Natural killer cell (primary cell): ENCODE data around the gene TOMM70. TPM values are rescaled to one million over a fixed set of nuclear protein-coding genes. Genes with fewer than 3 reads are reported as not detected.

Source experiments
- ATAC-seq, 3 donors: fragments of 150-1000 bp in 2 of 3; fragments of 200-7000 bp in 1 of 3; cut with Tn5 transposase; 1 replicate in 1 of 3; 2 replicates in 2 of 3; pipeline ENCODE4 v1.10.0; 2021; ENCODE audit warnings: mild to moderate bottlenecking in 2 of 3, moderate library complexity in 2 of 3
- DNase-seq, 2 donors: peaks; one replicate each; pipeline versions ENCODE4 v3.0.0 to v3.0.0-alpha.2; 2013 to 2021; ENCODE audit warnings: mixed read lengths in 1 of 2
- H3K27ac ChIP-seq: one replicate; pipeline ENCODE4 v1.5.1; 2013; ENCODE audit warnings: mild to moderate bottlenecking, low read length
- H3K27me3 ChIP-seq: one replicate; pipeline ENCODE4 v1.6.1; 2013; ENCODE audit warnings: low read length; ENCODE audit not compliant: control insufficient read depth, insufficient read depth
- H3K36me3 ChIP-seq: one replicate; pipeline ENCODE4 v1.6.1; 2013; ENCODE audit warnings: low read length; ENCODE audit not compliant: control insufficient read depth, insufficient read depth
- H3K4me1 ChIP-seq: one replicate; pipeline ENCODE4 v1.6.1; 2013; ENCODE audit warnings: low read length; ENCODE audit not compliant: control insufficient read depth, insufficient read depth
- H3K4me3 ChIP-seq: one replicate; pipeline ENCODE4 v1.5.1; 2013; ENCODE audit warnings: low read length
- H3K9me3 ChIP-seq: one replicate; pipeline ENCODE4 v1.6.1; 2013; ENCODE audit warnings: low read length; ENCODE audit not compliant: control insufficient read depth, insufficient read depth
- H3K27ac Mint-ChIP-seq, 2 donors: one replicate each; pipeline ENCODE4 v1.8.0; 2022; ENCODE audit warnings: mild to moderate bottlenecking in 2 of 2, mixed read lengths in 2 of 2, moderate library complexity in 1 of 2
- H3K27me3 Mint-ChIP-seq, 2 donors: one replicate each; pipeline ENCODE4 v1.8.0; 2022; ENCODE audit warnings: low read depth in 2 of 2, mixed read lengths in 2 of 2
- H3K36me3 Mint-ChIP-seq: one replicate; pipeline ENCODE4 v1.8.0; 2022; ENCODE audit warnings: mixed read lengths
- H3K4me1 Mint-ChIP-seq, 2 donors: one replicate each; pipeline ENCODE4 v1.8.0; 2022; ENCODE audit warnings: mixed read lengths in 2 of 2
- H3K4me3 Mint-ChIP-seq: one replicate; pipeline ENCODE4 v1.8.0; 2022; ENCODE audit warnings: mild to moderate bottlenecking, moderate library complexity, mixed read lengths
- H3K9me3 Mint-ChIP-seq, 2 donors: one replicate each; pipeline ENCODE4 v1.8.0; 2022; ENCODE audit warnings: mixed read lengths in 2 of 2
- CTCF ChIP-seq: fragments of 200-600 bp; IDR thresholded peaks from one replicate; pipeline ENCODE4 v1.8.0; 2022; ENCODE audit warnings: antibody characterized with exemption
- WGBS: methylation state at CpG from one replicate; pipeline ENCODE4 v1.1.7; 2013; ENCODE audit warnings: missing lambda C conversion rate; ENCODE audit not compliant: insufficient coverage; 5-methylcytosine and 5-hydroxymethylcytosine counted together
- intact Hi-C: fragments of 100-400 bp; cut with micrococcal nuclease; formaldehyde crosslinking; loops from one replicate; pipeline ENCODE4 v1.14.2; 2022
- total RNA-seq, 4 donors: library from RNA; stranded (reverse); fragments of 120-200 nt in 1 of 4; gene quantifications; one replicate each; pipeline versions ENCODE4 v1.2.3 to v1.2.4, GENCODE V29; 2013 to 2022

TOMM70 gene
- total RNA-seq, 3 donors from 2014 or later (not counting 1 experiment from before 2014, with no cell fraction given), result 19.1 to 26.6 (median 24.0) TPM

- Mint-ChIP-seq H3K4me1 (peaks cover 17 to 26% of the 10 kb centered on the region in 2 donors), H3K36me3 (peaks cover 10% of the 10 kb centered on the region), H3K27me3 (no peaks in the 10 kb centered on the region), H3K27ac (no peak overlapping the region), H3K9me3 (peaks cover 0 to 2% of the 10 kb centered on the region in 2 donors), H3K4me3 (no peak overlapping the region)
- no peak for TF ChIP-seq CTCF
- ATAC-seq, result no peak
- WGBS, result no CpG with 5 or more reads among the region's 1 CpG
- Histone ChIP-seq H3K9me3 (peaks cover 3% of the 10 kb centered on the region), H3K4me1 (no peaks in the 10 kb centered on the region), H3K36me3 (peaks cover 24% of the 10 kb centered on the region), H3K4me3 (no peak overlapping the region), H3K27ac (no peak overlapping the region), H3K27me3 (no peaks in the 10 kb centered on the region)
- intact Hi-C loops, result no loop called here
- no peak for DNase-seq
Measured at GRCh38 chr3:100389025-100389424, 11.9 kb downstream of the TOMM70 start.

GRCh38 chr3:100386437-100387074, 14.3 kb downstream of the TOMM70 start:
- Histone ChIP-seq H3K27me3 (no peaks in the 10 kb centered on the region), H3K36me3 (peaks cover 42% of the 10 kb centered on the region), H3K27ac (no peak overlapping the region), H3K9me3 (peaks cover 3% of the 10 kb centered on the region), H3K4me3 (no peak overlapping the region), H3K4me1 (no peaks in the 10 kb centered on the region)
- Mint-ChIP-seq H3K36me3 (peaks cover 10% of the 10 kb centered on the region), H3K9me3 (peaks cover 0 to 2% of the 10 kb centered on the region in 2 donors), H3K27ac (no peak overlapping the region), H3K27me3 (no peaks in the 10 kb centered on the region), H3K4me1 (peaks cover 8 to 14% of the 10 kb centered on the region in 2 donors), H3K4me3 (no peak overlapping the region)
- no peak for TF ChIP-seq CTCF
- intact Hi-C loops, result no loop called here
- DNase-seq (no peak), ATAC-seq (no peak)

GRCh38 chr3:100384733-100385525, 16.0 kb downstream of the TOMM70 start:
- no peak for ATAC-seq
- Histone ChIP-seq H3K27me3 (no peaks in the 10 kb centered on the region), H3K4me1 (no peaks in the 10 kb centered on the region), H3K4me3 (no peak overlapping the region), H3K9me3 (peaks cover 3% of the 10 kb centered on the region), H3K27ac (no peak overlapping the region), H3K36me3 (peaks cover 55% of the 10 kb centered on the region)
- Mint-ChIP-seq H3K4me3 (no peak overlapping the region), H3K27me3 (no peaks in the 10 kb centered on the region), H3K9me3 (peaks cover 0 to 2% of the 10 kb centered on the region in 2 donors), H3K36me3 (peaks cover 10% of the 10 kb centered on the region), H3K27ac (no peak overlapping the region), H3K4me1 (peaks cover 8 to 14% of the 10 kb centered on the region in 2 donors)
- TF ChIP-seq CTCF, result no peak
- WGBS, result 81% methylated on average over 8 of the region's 8 CpGs
- intact Hi-C loops, result no loop called here
- DNase-seq, result no peak
